ENCODE measurements around the gene AKTIP.
"Not testable (repeated sequence)": the region's sequence is repeated elsewhere in the genome, so short reads cannot be mapped to it uniquely, and the experiment has no call there.

AKTIP gene

DNA sequence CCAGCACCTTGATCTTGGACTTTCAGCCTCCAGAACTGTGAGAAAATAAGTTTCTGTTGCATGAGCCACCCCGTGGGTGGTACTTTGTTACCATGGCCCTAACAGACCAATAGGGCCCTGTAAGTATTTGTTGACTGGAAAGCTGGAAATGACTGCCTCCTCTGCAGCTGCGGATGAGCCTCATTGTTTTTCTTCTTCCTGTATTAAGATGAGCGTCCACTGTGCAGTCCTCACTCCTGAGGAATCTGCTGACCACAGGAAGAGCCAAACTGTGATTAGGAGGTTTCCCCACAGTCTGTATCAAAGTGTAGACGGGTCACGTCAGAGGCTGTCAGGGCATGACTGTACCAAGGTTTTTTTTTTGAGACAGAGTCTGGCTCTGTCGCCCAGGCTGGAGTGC is 12.2 kb upstream of the AKTIP start:
- no peak overlapping the region for H4K91ac ChIP-seq (ENCODE audit: low read length)
- no peaks in the 10 kb centered on the region for H3K4me1 ChIP-seq (ENCODE audit: control insufficient read depth, insufficient read depth, low read depth, low read length)
- DNase-seq: no peak
- no peaks in the 10 kb centered on the region for H3K36me3 ChIP-seq (ENCODE audit: control insufficient read depth in 1 of 2, insufficient read depth in 2 of 2, low read depth in 1 of 2, low read length in 2 of 2)
- no peak overlapping the region for H2AK5ac ChIP-seq (ENCODE audit: low read length, severe bottlenecking)
- no peaks in the 10 kb centered on the region for H3K79me1 ChIP-seq (replicated peaks; ENCODE audit: low read length, poor library complexity, severe bottlenecking)
- no peak overlapping the region for H2BK12ac ChIP-seq (ENCODE audit: low read length in 2 of 2)
- no peak overlapping the region for H3K14ac ChIP-seq (ENCODE audit: low read length in 2 of 2)
- no peak overlapping the region for H2AFZ ChIP-seq (ENCODE audit: low read depth, low read length)
- H3K4ac ChIP-seq (ENCODE audit: low read depth in 1 of 2, low read length in 2 of 2): no peak overlapping the region
- H3K4me3 ChIP-seq (ENCODE audit: insufficient read depth in 1 of 2, low read depth in 1 of 2, low read length in 2 of 2): no peak overlapping the region
- no peak overlapping the region for H3K4me2 ChIP-seq (ENCODE audit: low read length, poor library complexity, severe bottlenecking)
- H4K8ac ChIP-seq (ENCODE audit: low read length): no peak overlapping the region
- no peak overlapping the region for H3K27ac ChIP-seq (ENCODE audit: low read length, poor library complexity, severe bottlenecking)
- H3K9me3 ChIP-seq (ENCODE audit: control insufficient read depth, low read length): no peaks in the 10 kb centered on the region
- no peak overlapping the region for H3K18ac ChIP-seq (ENCODE audit: low read depth in 1 of 2, low read length in 2 of 2)
- H2BK120ac ChIP-seq (ENCODE audit: low read depth, low read length): no peak overlapping the region
- no peaks in the 10 kb centered on the region for H3K27me3 ChIP-seq (ENCODE audit: control insufficient read depth in 1 of 2, insufficient read depth in 1 of 2, low read length in 2 of 2)
- H2BK5ac ChIP-seq (ENCODE audit: low read depth, low read length, poor library complexity, severe bottlenecking): no peak overlapping the region
- WGBS: 84% methylated on average over 6 of the region's 6 CpGs
- no peak overlapping the region for H3K9ac ChIP-seq (ENCODE audit: low read length)
- no peak overlapping the region for H3K23ac ChIP-seq (ENCODE audit: low read length in 2 of 2)
- H2BK15ac ChIP-seq (ENCODE audit: low read depth, poor library complexity, severe bottlenecking): no peak overlapping the region

DNA sequence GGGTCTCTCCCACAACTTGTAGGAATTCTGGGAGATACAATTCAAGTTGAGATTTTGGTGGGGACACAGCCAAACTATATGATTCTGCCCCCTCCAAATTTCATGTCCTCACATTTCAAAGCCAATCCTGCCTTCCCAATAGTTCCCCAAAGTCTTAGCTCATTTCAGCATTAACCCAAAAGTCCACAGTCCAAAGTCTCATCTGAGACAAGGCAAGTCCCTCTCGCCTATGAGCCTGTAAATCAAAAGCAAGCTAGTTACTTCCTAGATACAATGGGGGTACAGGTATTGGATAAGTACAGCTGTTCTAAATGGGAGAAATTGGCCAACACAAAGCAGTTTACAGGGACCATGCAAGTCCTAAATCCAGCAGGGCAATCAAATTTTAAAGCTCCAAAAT is 9.8 kb upstream of the AKTIP start:
- not testable (repeated sequence) for H3K27ac ChIP-seq (ENCODE audit: low read length, poor library complexity, severe bottlenecking); H3K4me2 ChIP-seq (ENCODE audit: low read length, poor library complexity, severe bottlenecking); H2AFZ ChIP-seq (ENCODE audit: low read depth, low read length); H3K18ac ChIP-seq (ENCODE audit: low read depth in 1 of 2, low read length in 2 of 2); H3K27me3 ChIP-seq (ENCODE audit: control insufficient read depth in 1 of 2, insufficient read depth in 1 of 2, low read length in 2 of 2); H3K9ac ChIP-seq (ENCODE audit: low read length); H3K9me3 ChIP-seq (ENCODE audit: control insufficient read depth, low read length); H3K4me3 ChIP-seq (ENCODE audit: insufficient read depth in 1 of 2, low read depth in 1 of 2, low read length in 2 of 2); H2BK15ac ChIP-seq (ENCODE audit: low read depth, poor library complexity, severe bottlenecking); H3K36me3 ChIP-seq (ENCODE audit: control insufficient read depth in 1 of 2, insufficient read depth in 2 of 2, low read depth in 1 of 2, low read length in 2 of 2); H3K4me1 ChIP-seq (ENCODE audit: control insufficient read depth, insufficient read depth, low read depth, low read length); H4K91ac ChIP-seq (ENCODE audit: low read length); DNase-seq; H2AK5ac ChIP-seq (ENCODE audit: low read length, severe bottlenecking); H2BK120ac ChIP-seq (ENCODE audit: low read depth, low read length); H3K14ac ChIP-seq (ENCODE audit: low read length in 2 of 2); H3K79me1 ChIP-seq (replicated peaks; ENCODE audit: low read length, poor library complexity, severe bottlenecking); H3K4ac ChIP-seq (ENCODE audit: low read depth in 1 of 2, low read length in 2 of 2); H3K23ac ChIP-seq (ENCODE audit: low read length in 2 of 2); H2BK5ac ChIP-seq (ENCODE audit: low read depth, low read length, poor library complexity, severe bottlenecking); H2BK12ac ChIP-seq (ENCODE audit: low read length in 2 of 2); H4K8ac ChIP-seq (ENCODE audit: low read length)
- no CpG with 5 or more reads among the region's 1 CpG for WGBS

DNA sequence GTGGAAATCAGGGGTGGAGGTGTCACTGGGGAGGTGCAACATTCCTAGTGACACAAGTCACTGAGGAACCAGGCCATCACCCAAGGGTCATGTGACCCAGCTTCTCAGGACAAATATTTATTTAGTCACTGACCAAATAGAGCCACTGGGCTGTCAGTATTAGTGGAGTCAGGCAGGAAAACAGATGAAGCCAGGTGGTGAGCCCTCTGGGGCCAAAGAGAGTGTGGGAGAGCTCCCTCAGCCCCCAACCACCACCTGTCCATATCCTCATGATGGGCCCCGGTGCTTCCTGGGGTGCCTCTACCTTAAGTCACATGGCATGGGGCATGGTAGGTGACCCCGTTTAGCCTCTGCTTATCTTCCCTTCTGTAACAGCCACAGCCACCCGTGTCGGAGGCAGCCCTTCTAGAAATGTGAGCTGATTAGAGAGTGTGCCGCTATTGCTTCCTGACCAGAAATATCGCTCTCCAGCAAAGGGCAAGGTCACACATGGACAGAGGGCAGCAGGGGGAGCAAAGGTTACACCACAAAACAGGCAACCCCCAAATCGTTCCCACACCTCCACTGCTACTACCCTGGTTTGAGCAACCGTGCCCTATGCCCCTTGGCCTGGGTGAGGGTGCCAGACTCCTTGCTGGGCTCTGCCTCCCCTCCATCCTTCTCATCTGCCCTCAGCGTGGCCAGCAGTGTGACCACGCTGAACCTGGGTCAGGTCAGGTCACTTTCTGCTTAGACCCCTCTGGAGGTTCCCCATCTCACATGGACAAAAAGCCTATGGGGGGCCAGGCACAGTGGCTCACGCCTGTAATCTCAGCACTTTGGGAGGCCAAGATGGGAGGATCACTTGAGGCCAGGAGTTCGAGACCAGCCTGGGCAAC is 8.6 kb upstream of the AKTIP start:
- Histone ChIP-seq H2BK5ac (ENCODE audit: low read depth, low read length, poor library complexity, severe bottlenecking) (no peak overlapping the region), H2BK12ac (ENCODE audit: low read length in 2 of 2) (no peak overlapping the region), H3K23ac (ENCODE audit: low read length in 2 of 2) (no peak overlapping the region), H3K27ac (ENCODE audit: low read length, poor library complexity, severe bottlenecking) (no peak overlapping the region), H3K18ac (ENCODE audit: low read depth in 1 of 2, low read length in 2 of 2) (no peak overlapping the region), H3K14ac (ENCODE audit: low read length in 2 of 2) (no peak overlapping the region), H3K4me2 (ENCODE audit: low read length, poor library complexity, severe bottlenecking) (no peak overlapping the region), H3K9me3 (ENCODE audit: control insufficient read depth, low read length) (no peaks in the 10 kb centered on the region), H3K36me3 (ENCODE audit: control insufficient read depth in 1 of 2, insufficient read depth in 2 of 2, low read depth in 1 of 2, low read length in 2 of 2) (no peaks in the 10 kb centered on the region), H3K79me1 (replicated peaks; ENCODE audit: low read length, poor library complexity, severe bottlenecking) (no peaks in the 10 kb centered on the region), H2AFZ (ENCODE audit: low read depth, low read length) (no peak overlapping the region), H2BK120ac (ENCODE audit: low read depth, low read length) (no peak overlapping the region), H3K9ac (ENCODE audit: low read length) (no peak overlapping the region), H3K27me3 (ENCODE audit: control insufficient read depth in 1 of 2, insufficient read depth in 1 of 2, low read length in 2 of 2) (no peaks in the 10 kb centered on the region), H4K8ac (ENCODE audit: low read length) (no peak overlapping the region), H2AK5ac (ENCODE audit: low read length, severe bottlenecking) (no peak overlapping the region), H2BK15ac (ENCODE audit: low read depth, poor library complexity, severe bottlenecking) (no peak overlapping the region), H4K91ac (ENCODE audit: low read length) (no peak overlapping the region), H3K4ac (ENCODE audit: low read depth in 1 of 2, low read length in 2 of 2) (no peak overlapping the region), H3K4me3 (ENCODE audit: insufficient read depth in 1 of 2, low read depth in 1 of 2, low read length in 2 of 2) (no peak overlapping the region), H3K4me1 (ENCODE audit: control insufficient read depth, insufficient read depth, low read depth, low read length) (peaks cover 3% of the 10 kb centered on the region)
- 83% methylated on average over 11 of the region's 12 CpGs for WGBS
- no peak for DNase-seq

DNA sequence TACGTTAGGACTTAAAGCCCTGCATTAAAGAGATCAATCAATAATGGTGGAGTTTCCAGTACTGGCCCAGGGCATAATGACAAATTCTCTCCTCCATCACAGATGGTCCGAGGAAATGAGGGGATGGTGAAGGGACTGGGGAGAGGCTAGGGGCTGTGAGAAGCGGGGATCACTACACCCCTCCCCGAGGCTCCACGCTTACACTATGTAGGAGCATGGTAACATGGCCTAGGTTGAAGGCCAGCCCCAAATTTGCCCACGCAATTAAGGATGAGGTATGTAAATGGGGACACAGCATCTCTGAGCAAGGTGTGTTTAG is 8.0 kb upstream of the AKTIP start:
- no peaks in the 10 kb centered on the region for H3K9me3 ChIP-seq (ENCODE audit: control insufficient read depth, low read length)
- WGBS: 90% methylated on average over 6 of the region's 6 CpGs
- H3K27me3 ChIP-seq (ENCODE audit: control insufficient read depth in 1 of 2, insufficient read depth in 1 of 2, low read length in 2 of 2): no peaks in the 10 kb centered on the region
- H3K18ac ChIP-seq (ENCODE audit: low read depth in 1 of 2, low read length in 2 of 2): no peak overlapping the region
- no peak overlapping the region for H3K4me2 ChIP-seq (ENCODE audit: low read length, poor library complexity, severe bottlenecking)
- no peaks in the 10 kb centered on the region for H3K36me3 ChIP-seq (ENCODE audit: control insufficient read depth in 1 of 2, insufficient read depth in 2 of 2, low read depth in 1 of 2, low read length in 2 of 2)
- no peak overlapping the region for H3K27ac ChIP-seq (ENCODE audit: low read length, poor library complexity, severe bottlenecking)
- H4K8ac ChIP-seq (ENCODE audit: low read length): no peak overlapping the region
- no peak overlapping the region for H2BK15ac ChIP-seq (ENCODE audit: low read depth, poor library complexity, severe bottlenecking)
- H3K79me1 ChIP-seq (replicated peaks; ENCODE audit: low read length, poor library complexity, severe bottlenecking): no peaks in the 10 kb centered on the region
- H3K4me3 ChIP-seq (ENCODE audit: insufficient read depth in 1 of 2, low read depth in 1 of 2, low read length in 2 of 2): no peak overlapping the region
- no peak overlapping the region for H2AK5ac ChIP-seq (ENCODE audit: low read length, severe bottlenecking)
- no peak overlapping the region for H4K91ac ChIP-seq (ENCODE audit: low read length)
- H2AFZ ChIP-seq (ENCODE audit: low read depth, low read length): no peak overlapping the region
- no peak overlapping the region for H3K23ac ChIP-seq (ENCODE audit: low read length in 2 of 2)
- no peak overlapping the region for H3K4ac ChIP-seq (ENCODE audit: low read depth in 1 of 2, low read length in 2 of 2)
- H2BK120ac ChIP-seq (ENCODE audit: low read depth, low read length): no peak overlapping the region
- peak overlapping the region; percentile 43 for H3K9ac ChIP-seq (ENCODE audit: low read length)
- H2BK5ac ChIP-seq (ENCODE audit: low read depth, low read length, poor library complexity, severe bottlenecking): no peak overlapping the region
- DNase-seq: no peak
- peaks cover 3% of the 10 kb centered on the region for H3K4me1 ChIP-seq (ENCODE audit: control insufficient read depth, insufficient read depth, low read depth, low read length)
- H3K14ac ChIP-seq (ENCODE audit: low read length in 2 of 2): no peak overlapping the region
- no peak overlapping the region for H2BK12ac ChIP-seq (ENCODE audit: low read length in 2 of 2)

All from mesenchymal stem cell (in vitro differentiated cells and primary cell).